ENCODE measurements around the gene PTGS1. TPM values are rescaled to one million over a fixed set of nuclear protein-coding genes. Genes with fewer than 3 reads are reported as not detected.
A peak's percentile ranks its signal among the peaks of the same experiment; 100 is the strongest.

The PTGS1 gene
- total RNA-seq, 1 donor = 28.3 TPM

DNA sequence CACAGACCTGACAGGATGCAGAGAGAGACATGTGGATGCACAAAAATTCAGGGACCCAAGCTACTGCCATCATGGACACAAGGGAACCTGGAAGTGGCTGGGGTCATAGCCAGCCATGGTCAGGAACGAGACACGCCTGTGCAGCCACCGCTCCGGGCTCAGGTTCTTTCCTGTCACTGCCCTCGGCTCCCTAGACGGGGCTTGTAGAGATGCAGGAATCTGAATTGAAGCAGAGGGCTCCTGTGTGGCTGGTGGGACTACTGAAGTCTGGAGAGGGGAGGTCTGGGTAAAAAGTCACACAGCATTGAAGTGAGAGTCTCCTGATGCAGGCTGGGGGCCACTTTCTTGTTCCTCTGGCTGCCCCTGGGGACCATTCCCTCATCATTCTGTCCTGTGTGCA, 32.3 kb upstream of the PTGS1 start:
- no peaks in the 10 kb centered on the region for H3K4me1 ChIP-seq (ENCODE audit: insufficient read depth, low read length)
- no peak overlapping the region for H3K4me3 ChIP-seq (ENCODE audit: low read length)
- no peaks in the 10 kb centered on the region for H3K27me3 ChIP-seq (ENCODE audit: insufficient read depth, low read length)
- H3K9me3 ChIP-seq (ENCODE audit: low read depth, low read length) = no peaks in the 10 kb centered on the region

DNA sequence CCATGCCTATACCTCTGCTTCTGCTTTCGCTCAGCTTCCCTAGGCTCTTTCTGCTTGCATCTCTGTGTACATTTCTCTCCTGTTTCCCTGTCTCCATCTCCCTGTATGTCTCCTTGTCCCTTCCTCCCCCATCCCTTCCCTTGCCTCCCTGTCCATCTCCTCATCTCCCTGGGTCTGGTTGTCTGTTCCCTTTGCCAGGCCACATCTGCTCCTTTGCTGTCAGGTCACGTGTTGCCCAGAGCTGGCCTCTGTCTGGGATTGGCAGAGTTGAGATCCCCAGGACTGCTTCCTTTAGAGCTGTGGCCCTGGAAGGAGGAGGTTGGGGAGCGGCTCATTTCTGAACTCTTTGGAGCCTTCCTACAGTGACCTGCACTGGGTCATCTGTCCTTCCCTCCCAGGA, 31.8 kb upstream of the PTGS1 start:
- Histone ChIP-seq H3K4me3 (ENCODE audit: low read length) (no peak overlapping the region), H3K4me1 (ENCODE audit: insufficient read depth, low read length) (no peaks in the 10 kb centered on the region), H3K9me3 (ENCODE audit: low read depth, low read length) (no peaks in the 10 kb centered on the region), H3K27me3 (ENCODE audit: insufficient read depth, low read length) (no peaks in the 10 kb centered on the region)

DNA sequence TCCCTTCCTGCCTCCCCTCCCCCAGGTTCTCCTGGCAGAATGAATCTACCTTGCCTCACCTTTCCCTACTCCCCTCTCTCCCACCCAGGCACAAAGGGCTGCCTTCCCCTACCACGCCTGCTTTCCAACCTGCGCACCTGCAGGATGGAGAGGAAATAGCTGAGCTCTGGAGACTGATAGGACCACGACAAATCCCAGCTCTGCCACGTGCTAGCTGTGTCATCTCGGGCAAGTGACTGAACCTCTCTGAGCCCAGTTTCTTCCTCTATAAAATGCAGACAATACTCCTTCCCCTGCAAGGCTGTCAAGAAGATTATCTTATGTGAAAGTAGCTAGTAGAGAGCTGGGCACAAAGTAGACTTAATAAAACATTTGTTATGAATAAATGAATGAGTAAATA, 31.2 kb upstream of the PTGS1 start:
- Histone ChIP-seq H3K9me3 (ENCODE audit: low read depth, low read length) (no peaks in the 10 kb centered on the region), H3K27me3 (ENCODE audit: insufficient read depth, low read length) (no peaks in the 10 kb centered on the region), H3K4me3 (ENCODE audit: low read length) (no peak overlapping the region), H3K4me1 (ENCODE audit: insufficient read depth, low read length) (no peaks in the 10 kb centered on the region)

DNA sequence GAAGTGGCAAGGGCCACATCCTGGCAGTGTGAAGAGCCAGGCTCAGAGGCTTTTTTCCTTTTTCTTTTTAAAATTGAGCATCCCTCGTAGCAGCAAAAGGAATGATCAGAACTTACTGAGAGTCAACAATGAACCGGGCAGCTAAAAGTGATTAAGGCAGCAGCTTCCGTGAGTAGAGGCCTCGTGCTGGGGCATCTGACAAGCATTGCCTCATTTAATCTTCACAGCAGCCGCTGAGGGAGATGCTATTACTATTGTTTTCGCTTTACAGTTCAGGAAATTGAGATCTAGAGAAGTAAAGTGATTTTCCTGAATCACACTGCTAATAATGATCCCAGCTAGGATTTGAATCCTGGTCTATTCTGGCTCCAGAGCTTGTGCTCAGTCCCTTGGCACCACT, 30.7 kb upstream of the PTGS1 start:
- H3K9me3 ChIP-seq (ENCODE audit: low read depth, low read length) = no peaks in the 10 kb centered on the region
- H3K4me1 ChIP-seq (ENCODE audit: insufficient read depth, low read length) = no peaks in the 10 kb centered on the region
- no peak overlapping the region for H3K4me3 ChIP-seq (ENCODE audit: low read length)
- no peaks in the 10 kb centered on the region for H3K27me3 ChIP-seq (ENCODE audit: insufficient read depth, low read length)

DNA sequence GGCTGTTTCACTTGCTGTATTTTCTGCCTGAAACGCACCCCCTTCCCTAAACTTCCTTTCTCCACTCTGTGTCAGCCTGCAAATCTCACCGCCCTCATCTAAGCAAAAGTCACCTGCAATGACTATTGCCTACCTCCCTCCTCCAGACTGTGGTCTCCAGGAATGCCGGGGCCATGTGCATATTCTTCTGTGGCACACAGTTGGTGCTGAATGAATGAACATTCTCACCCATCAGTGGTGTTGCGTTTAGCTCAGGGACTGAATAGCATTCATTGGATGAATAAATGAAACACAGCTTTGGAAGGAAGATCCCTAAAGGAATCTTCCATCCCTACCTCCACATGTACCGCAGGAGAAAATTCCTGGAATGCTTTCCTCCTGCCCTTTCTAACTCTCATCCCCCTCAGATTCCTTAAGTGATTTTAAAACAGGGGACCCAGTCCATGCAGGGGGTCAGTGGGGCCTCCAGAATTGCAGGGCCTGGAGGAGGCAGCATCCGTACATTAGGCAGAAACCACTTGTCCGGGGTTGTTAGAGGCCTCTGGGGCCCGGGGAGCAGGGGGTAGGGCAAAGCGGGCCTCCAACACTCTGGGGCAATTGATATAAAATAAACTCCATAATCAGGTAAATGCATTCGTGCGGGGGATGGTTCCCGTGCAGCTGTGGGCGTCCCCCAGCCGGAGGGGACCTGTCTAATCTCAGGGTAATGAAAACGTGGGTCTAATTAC, 28.3 kb upstream of the PTGS1 start:
- Histone ChIP-seq H3K9me3 (ENCODE audit: low read depth, low read length) (no peaks in the 10 kb centered on the region), H3K4me3 (ENCODE audit: low read length) (no peak overlapping the region), H3K4me1 (ENCODE audit: insufficient read depth, low read length) (peaks cover 10% of the 10 kb centered on the region), H3K27me3 (ENCODE audit: insufficient read depth, low read length) (peaks cover 14% of the 10 kb centered on the region)

DNA sequence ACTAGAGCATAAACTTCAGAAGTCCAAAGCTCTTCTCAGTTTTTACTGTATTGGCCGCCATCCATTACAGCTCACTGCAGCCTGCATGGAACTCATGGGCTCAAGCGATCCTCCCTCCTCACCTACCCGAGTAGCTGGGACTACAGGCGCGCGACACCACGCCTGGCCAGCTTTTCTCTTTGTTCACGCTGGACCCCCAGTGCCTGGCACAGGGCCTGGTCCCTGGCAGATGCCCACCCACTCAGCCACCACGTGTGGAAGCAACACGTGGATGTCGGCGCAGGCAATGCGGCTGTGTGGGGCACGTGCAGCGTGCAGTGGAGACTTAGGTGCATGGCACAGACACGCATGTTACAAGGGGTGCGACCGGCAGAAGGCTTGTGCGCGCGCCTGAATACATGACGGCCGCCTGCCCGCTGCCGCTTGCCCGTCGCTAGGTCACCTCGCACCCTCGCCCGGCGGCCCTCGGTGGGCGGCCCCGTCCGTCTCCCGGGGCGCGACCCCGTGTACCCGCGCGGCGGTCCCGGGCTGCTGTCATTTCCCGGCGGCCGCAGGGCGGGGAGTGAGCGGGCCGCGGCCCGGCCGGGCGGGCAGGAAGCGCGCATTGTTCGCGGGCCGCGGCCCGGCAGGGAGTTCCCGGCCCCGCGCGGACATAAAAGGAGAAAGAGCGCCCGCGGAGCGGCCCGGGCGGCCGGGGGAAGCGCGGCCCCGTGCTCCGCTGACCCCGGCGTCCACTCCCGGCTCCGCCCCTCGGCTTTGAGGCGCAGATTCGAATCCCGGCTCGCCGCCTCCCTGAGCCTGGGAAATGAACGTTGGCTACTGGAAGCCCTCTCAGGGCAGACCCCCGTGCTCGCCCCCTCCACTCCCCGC, 24.1 kb upstream of the PTGS1 start:
- Histone ChIP-seq H3K4me1 (ENCODE audit: insufficient read depth, low read length) (peaks cover 14% of the 10 kb centered on the region), H3K4me3 (ENCODE audit: low read length) (peak overlapping the region; percentile 25), H3K9me3 (ENCODE audit: low read depth, low read length) (no peaks in the 10 kb centered on the region), H3K27me3 (ENCODE audit: insufficient read depth, low read length) (peaks cover 15% of the 10 kb centered on the region)

DNA sequence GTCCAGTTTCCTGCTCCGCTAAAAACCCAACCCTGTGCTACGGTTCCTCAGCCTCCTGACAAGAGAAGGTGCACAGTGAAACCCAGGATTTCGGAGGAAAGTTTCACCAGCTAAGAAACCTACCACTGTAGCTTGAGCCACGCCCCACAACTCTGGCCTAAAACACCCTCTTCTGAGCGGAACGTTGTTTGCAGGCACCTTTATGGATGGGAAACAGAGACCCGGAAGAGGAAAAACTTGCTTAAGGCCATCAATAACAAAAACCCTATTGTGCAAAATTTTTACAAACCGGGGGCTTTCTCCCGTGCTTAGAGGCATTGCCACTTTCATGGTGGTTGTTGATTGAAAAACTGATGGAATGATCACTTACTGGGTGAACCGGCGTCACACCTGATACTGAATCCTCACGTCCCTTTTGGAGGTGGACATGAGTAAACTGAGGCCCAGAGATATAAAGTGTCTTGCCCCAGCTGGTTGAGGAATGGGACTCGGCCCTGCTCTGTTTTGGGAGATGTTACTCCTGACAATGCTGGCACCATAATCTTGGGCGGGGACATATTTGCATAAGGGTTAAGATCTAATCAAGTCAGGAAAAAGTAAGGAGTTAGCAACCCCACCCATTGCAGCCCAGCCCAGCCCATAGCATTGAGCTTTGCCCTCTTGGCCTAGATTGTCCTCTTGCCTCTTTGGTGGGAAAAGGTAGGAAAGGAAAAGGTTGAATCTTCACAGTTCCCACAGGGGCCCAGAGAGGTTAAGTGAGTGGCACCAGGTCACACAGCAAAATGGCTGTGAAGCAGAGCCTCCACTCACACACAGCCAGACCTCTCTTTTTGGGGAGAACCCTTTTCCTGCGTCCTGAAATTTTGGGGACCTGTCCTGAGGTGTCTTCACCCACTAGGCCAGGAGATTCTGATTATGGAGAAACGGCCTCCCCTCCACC, 23.2 kb upstream of the PTGS1 start:
- H3K27me3 ChIP-seq (ENCODE audit: insufficient read depth, low read length) = peaks cover 15% of the 10 kb centered on the region
- peaks cover 14% of the 10 kb centered on the region for H3K4me1 ChIP-seq (ENCODE audit: insufficient read depth, low read length)
- H3K4me3 ChIP-seq (ENCODE audit: low read length) = peak overlapping the region; percentile 25
- no peaks in the 10 kb centered on the region for H3K9me3 ChIP-seq (ENCODE audit: low read depth, low read length)

DNA sequence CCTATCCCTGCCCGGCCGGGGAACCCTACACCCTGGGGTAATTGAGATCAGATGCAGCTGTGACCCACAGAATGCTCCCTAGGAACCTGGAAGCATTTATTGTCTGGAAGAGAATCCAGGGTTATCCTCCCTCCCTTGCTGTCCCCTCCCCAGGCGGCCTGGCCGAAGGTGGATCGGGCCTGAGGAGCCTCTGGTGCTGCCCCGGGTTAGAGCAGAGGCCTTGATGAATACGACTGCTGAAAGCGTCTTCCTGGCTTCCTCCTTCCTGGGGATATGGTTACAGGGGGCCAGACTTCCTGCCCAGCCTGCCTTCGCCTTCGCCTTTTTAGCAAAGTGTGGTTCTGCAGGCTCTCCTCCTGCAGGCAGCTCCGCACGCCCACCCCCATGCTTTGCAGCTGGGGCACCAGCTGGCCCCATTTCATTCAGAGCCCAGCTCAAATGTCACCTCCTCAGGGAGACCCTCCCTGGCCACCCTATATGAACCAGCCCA, 22.5 kb upstream of the PTGS1 start:
- Histone ChIP-seq H3K9me3 (ENCODE audit: low read depth, low read length) (no peaks in the 10 kb centered on the region), H3K4me3 (ENCODE audit: low read length) (no peak overlapping the region), H3K27me3 (ENCODE audit: insufficient read depth, low read length) (peaks cover 15% of the 10 kb centered on the region), H3K4me1 (ENCODE audit: insufficient read depth, low read length) (peaks cover 14% of the 10 kb centered on the region)

DNA sequence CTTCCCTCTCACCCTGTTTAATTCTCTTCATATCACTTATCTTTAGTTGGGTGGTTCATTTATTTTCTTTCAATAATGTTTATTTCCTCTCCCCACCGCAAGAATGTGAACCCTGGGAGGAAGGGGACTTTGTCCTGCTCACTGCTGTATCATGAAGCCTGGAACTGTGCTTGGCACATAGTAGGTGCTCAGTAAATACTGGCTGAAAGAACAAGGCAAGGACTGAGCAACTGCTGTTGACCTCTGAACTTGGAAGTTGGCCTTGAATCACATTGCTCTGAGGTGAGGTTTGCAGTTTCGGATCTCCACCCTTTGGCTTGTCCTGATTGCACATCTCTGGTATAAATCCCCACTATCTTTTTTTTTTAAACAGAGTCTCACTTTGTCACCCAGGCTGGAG, 22.0 kb upstream of the PTGS1 start:
- Histone ChIP-seq H3K27me3 (ENCODE audit: insufficient read depth, low read length) (peaks cover 15% of the 10 kb centered on the region), H3K9me3 (ENCODE audit: low read depth, low read length) (no peaks in the 10 kb centered on the region), H3K4me3 (ENCODE audit: low read length) (no peak overlapping the region), H3K4me1 (ENCODE audit: insufficient read depth, low read length) (peaks cover 14% of the 10 kb centered on the region)

DNA sequence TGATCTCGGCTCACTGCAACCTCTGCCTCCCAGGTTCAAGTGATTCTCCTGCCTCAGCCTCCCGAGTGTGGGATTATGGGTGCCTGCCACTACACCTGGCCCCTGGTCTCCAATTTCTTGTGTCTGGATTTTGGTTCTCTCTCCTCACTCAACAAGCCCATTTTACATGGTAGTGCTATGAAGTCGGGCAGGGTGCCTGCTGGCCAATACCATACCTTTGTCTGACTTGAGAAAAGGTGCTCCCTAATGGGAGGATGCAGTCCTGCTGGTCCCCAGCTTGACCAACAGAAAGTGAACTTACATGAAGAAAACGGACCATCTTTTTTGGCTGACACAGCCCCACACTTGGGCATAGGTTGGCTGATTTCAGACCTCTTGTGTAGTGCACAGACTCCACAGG, 21.6 kb upstream of the PTGS1 start:
- Histone ChIP-seq H3K4me3 (ENCODE audit: low read length) (no peak overlapping the region), H3K4me1 (ENCODE audit: insufficient read depth, low read length) (peaks cover 14% of the 10 kb centered on the region), H3K9me3 (ENCODE audit: low read depth, low read length) (no peaks in the 10 kb centered on the region), H3K27me3 (ENCODE audit: insufficient read depth, low read length) (peaks cover 15% of the 10 kb centered on the region)

DNA sequence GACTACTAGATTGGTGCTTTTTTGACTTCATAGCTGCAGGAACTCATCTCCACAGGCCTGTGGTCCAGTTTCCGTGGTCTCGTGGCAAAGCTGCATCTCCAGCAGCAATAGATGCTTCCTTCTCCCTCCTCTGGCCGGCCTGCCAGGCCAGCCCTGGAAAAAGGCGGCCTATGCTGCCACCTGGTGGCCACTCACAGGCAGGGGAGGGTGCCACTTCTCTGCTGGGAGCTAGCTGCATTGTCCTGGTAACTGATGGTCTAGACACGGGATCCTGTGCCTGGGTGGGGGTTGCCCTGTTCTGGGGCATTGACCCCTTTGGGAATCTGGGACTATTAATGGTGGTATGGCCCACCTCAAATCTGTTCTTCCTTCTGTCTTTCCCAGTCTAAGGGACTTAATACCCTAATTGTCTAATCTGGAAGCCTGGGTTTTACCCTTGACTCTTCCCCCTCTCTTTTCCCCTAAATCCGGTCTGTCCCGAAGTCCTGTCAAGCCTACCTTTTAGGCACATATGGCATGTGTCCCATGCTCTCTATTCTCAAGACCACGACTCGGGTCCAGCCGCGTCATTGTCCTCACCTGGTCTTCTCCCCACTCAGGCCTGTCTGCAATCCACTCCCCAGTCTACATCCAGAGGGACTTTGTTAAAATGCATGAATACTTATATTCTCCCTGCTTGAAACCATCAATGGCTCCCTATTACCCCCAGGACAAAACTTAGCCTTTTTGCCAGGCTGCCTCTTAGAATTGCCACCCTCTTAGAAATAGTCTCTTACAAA, 20.1 kb upstream of the PTGS1 start:
- Histone ChIP-seq H3K9me3 (ENCODE audit: low read depth, low read length) (no peaks in the 10 kb centered on the region), H3K27me3 (ENCODE audit: insufficient read depth, low read length) (peaks cover 14% of the 10 kb centered on the region), H3K4me3 (ENCODE audit: low read length) (no peak overlapping the region), H3K4me1 (ENCODE audit: insufficient read depth, low read length) (peaks cover 27% of the 10 kb centered on the region)

DNA sequence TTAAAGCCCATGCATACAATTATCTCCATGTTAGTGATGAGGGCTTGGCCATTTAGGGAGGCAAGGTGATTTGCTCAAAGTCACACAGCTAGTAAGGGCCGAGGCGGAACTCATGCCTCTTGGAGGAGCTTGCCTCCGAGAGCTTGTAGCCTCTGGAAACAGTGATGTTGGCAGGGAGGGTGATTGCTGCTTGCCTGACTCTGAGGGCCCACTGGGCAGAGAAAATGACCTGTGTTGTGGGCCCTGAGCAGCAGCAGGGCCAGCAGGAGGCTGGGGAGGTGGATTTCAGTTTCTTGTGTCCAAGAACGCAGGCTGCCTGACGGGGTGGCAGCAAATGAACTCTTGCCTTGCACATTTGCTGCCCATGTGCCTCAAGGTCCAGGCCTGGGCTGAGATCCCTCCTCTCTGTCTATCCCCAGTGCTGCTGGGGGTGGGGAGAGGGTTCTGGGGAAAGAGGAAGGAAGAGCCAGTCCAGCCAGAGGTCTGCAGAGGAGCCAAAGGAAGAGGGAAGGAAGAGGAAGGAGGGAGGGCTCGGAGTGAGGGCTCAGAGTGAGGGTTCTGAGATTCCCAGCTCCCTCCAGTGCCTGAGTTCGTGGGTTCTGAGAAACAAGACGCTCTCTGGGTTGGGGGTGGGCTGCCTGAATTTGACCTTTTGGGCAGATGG, 16.2 kb upstream of the PTGS1 start:
- Histone ChIP-seq H3K27me3 (ENCODE audit: insufficient read depth, low read length) (no peaks in the 10 kb centered on the region), H3K9me3 (ENCODE audit: low read depth, low read length) (no peaks in the 10 kb centered on the region), H3K4me3 (ENCODE audit: low read length) (no peak overlapping the region), H3K4me1 (ENCODE audit: insufficient read depth, low read length) (peaks cover 13% of the 10 kb centered on the region)

DNA sequence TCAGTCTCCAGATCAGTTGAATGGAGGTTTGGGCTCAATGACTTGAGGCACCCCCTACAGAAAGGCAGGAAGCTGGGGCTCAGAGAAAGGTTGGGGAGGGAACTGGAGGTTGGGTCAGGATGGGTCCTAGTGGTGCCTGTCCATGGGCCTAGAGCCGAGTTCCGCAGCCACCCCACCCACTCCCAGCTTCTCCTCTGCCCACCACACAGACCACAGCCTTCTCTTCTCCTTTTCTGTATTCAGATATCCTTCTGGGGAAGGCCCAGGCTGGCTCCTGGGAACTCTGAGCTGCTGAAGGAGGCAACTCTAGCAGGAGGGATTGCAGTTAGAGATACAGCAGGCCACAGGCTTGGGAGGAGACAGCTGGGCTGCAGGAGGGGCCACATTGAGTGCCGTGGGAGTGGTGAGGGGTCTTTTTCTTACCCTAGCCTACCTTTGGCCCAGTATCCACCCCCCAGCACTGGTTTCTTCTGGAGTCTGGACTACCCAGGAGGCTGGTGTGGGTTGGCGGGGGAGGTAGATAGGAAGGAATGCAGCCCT, 15.4 kb upstream of the PTGS1 start:
- H3K9me3 ChIP-seq (ENCODE audit: low read depth, low read length) = no peaks in the 10 kb centered on the region
- H3K4me3 ChIP-seq (ENCODE audit: low read length) = no peak overlapping the region
- H3K27me3 ChIP-seq (ENCODE audit: insufficient read depth, low read length) = no peaks in the 10 kb centered on the region
- peaks cover 13% of the 10 kb centered on the region for H3K4me1 ChIP-seq (ENCODE audit: insufficient read depth, low read length)
